HepG2 (cell line): Measurements from ENCODE around the gene MYCBPAP. TPM values are rescaled to one million over a fixed set of nuclear protein-coding genes. Genes with fewer than 3 reads are reported as not detected.
A peak's percentile ranks its signal among the peaks of the same experiment; 100 is the strongest.

ENCODE experiments used
- AHR ChIP-seq: IDR thresholded peaks from 2 replicates; pipeline ENCODE4 v1.6.1; 2018; ENCODE audit warnings: missing genetic modification reagents, missing compliant biosample characterization
- ARNT2 ChIP-seq: sonication (generic); formaldehyde crosslinking; IDR thresholded peaks from 2 replicates; pipeline ENCODE4 v1.8.0; 2022; ENCODE audit warnings: mild to moderate bottlenecking, low read depth, missing genetic modification reagents, moderate library complexity
- DBP ChIP-seq: sonication (generic); formaldehyde crosslinking; IDR thresholded peaks from 2 replicates; pipeline ENCODE4 v1.4.0; 2020; ENCODE audit warnings: missing genetic modification reagents; ENCODE audit errors: not compliant biosample characterization
- ESRRA ChIP-seq: sonication (generic); formaldehyde crosslinking; IDR thresholded peaks from 2 replicates; pipeline ENCODE4 v1.5.1; 2020; ENCODE audit warnings: mild to moderate bottlenecking, low read depth, missing genetic modification reagents
- KDM5B ChIP-seq: sonication (generic); formaldehyde crosslinking; IDR thresholded peaks from 2 replicates; pipeline ENCODE4 v1.4.0; 2020; ENCODE audit warnings: missing genetic modification reagents, mild to moderate bottlenecking, borderline replicate concordance
- MEIS2 ChIP-seq: sonication (generic); formaldehyde crosslinking; IDR thresholded peaks from 2 replicates; pipeline ENCODE4 v1.9.0; 2021; ENCODE audit warnings: mild to moderate bottlenecking, missing genetic modification reagents
- NCOR1 ChIP-seq: fragments of 200-600 bp; sonication (generic); IDR thresholded peaks from 2 replicates; pipeline ENCODE4 v1.7.0; 2017; ENCODE audit warnings: antibody characterized with exemption, low read length, borderline replicate concordance
- NONO ChIP-seq, 2 experiments: fragments of 450-650 bp in 1 of 2; sonication (generic) in 1 of 2; formaldehyde crosslinking in 1 of 2; IDR thresholded peaks in 1 of 2; conservative IDR thresholded peaks in 1 of 2; 2 replicates each; pipeline versions ENCODE4 v1.6.1 to v1.8.0; 2017 to 2022; ENCODE audit warnings: mild to moderate bottlenecking in 1 of 2, missing genetic modification reagents in 1 of 2, moderate library complexity in 1 of 2
- NR2C2 ChIP-seq: sonication (generic); formaldehyde crosslinking; IDR thresholded peaks from 2 replicates; pipeline ENCODE4 v1.4.0; 2020; ENCODE audit warnings: missing genetic modification reagents, mild to moderate bottlenecking, moderate library complexity, borderline replicate concordance
- PBX3 ChIP-seq: sonication (generic); formaldehyde crosslinking; IDR thresholded peaks from 2 replicates; pipeline ENCODE4 v1.8.1; 2023; ENCODE audit warnings: missing genetic modification reagents, inconsistent platforms, borderline replicate concordance
- POLR2AphosphoS5 ChIP-seq: IDR thresholded peaks from 2 replicates; pipeline ENCODE4 v1.6.1; 2012; ENCODE audit warnings: low read depth, low read length
- REL ChIP-seq: sonication (generic); formaldehyde crosslinking; conservative IDR thresholded peaks from 2 replicates; pipeline ENCODE4 v1.8.0; 2022; ENCODE audit warnings: mild to moderate bottlenecking, missing genetic modification reagents, moderate library complexity
- TAF1 ChIP-seq: sonication (generic); formaldehyde crosslinking; IDR thresholded peaks from 2 replicates; pipeline ENCODE4 v1.4.0; 2020; ENCODE audit warnings: missing genetic modification reagents
- ZNF235 ChIP-seq: sonication (generic); formaldehyde crosslinking; IDR thresholded peaks from 2 replicates; pipeline ENCODE4 v1.8.1; 2023; ENCODE audit warnings: mild to moderate bottlenecking, missing genetic modification reagents, borderline replicate concordance
- ZNF253 ChIP-seq: sonication (generic); formaldehyde crosslinking; IDR thresholded peaks from 2 replicates; pipeline ENCODE4 v1.8.0; 2022; ENCODE audit warnings: mild to moderate bottlenecking, missing genetic modification reagents, borderline replicate concordance
- ZNF430 ChIP-seq: sonication (generic); formaldehyde crosslinking; IDR thresholded peaks from 2 replicates; pipeline ENCODE4 v1.9.0; 2021; ENCODE audit warnings: mild to moderate bottlenecking, missing genetic modification reagents
- ZNF510 ChIP-seq: sonication (generic); formaldehyde crosslinking; IDR thresholded peaks from 2 replicates; pipeline ENCODE4 v1.4.0; 2020; ENCODE audit warnings: low read depth, mild to moderate bottlenecking, missing genetic modification reagents
- ZNF605 ChIP-seq: sonication (generic); formaldehyde crosslinking; IDR thresholded peaks from 2 replicates; pipeline ENCODE4 v1.8.0; 2022; ENCODE audit warnings: mild to moderate bottlenecking, missing genetic modification reagents
- ZSCAN25 ChIP-seq: sonication (generic); formaldehyde crosslinking; IDR thresholded peaks from 2 replicates; pipeline ENCODE4 v1.8.0; 2022; ENCODE audit warnings: mild to moderate bottlenecking, missing genetic modification reagents
- polyA plus RNA-seq, 8 experiments: library from polyadenylated mRNA; depleted of rRNA in 3 of 8; stranded (reverse) in 7 of 8; unstranded in 1 of 8; fragments of >200 nt; fragmentation: Illumina TruSeq in 4 of 8; extraction: Trizol in 4 of 8; gene quantifications; 2 replicates each; pipeline versions ENCODE4 v1.2.1 to v1.2.3, GENCODE V29; 2011 to 2016; ENCODE audit warnings: low read depth in 4 of 8, missing spikeins in 1 of 8, mixed read lengths in 1 of 8; ENCODE audit not compliant: insufficient read depth in 1 of 8
- total RNA-seq, 5 experiments: library from RNA; depleted of rRNA; stranded (reverse); fragments of >200 nt; fragmentation: Illumina TruSeq; extraction: Trizol; gene quantifications; 2 replicates each; pipeline ENCODE4 v1.2.3, GENCODE V29; 2016; ENCODE audit warnings: low read depth in 1 of 5
- TF ChIP-seq, protein P1 (sequence below): sonication (generic); formaldehyde crosslinking; IDR thresholded peaks from 2 replicates; pipeline ENCODE4 v1.5.0; 2020; ENCODE audit warnings: mild to moderate bottlenecking, missing genetic modification reagents
- TF ChIP-seq, protein P2 (sequence below): sonication (generic); formaldehyde crosslinking; IDR thresholded peaks from 2 replicates; pipeline ENCODE4 v1.8.1; 2023; ENCODE audit warnings: mild to moderate bottlenecking, missing genetic modification reagents
- TF ChIP-seq, protein P3 (sequence below): sonication (generic); formaldehyde crosslinking; IDR thresholded peaks from 2 replicates; pipeline ENCODE4 v1.4.0; 2020; ENCODE audit warnings: missing genetic modification reagents, borderline replicate concordance

MYCBPAP gene
- total and polyA plus RNA-seq, 2 of the 13 experiments (the other 11 are each of a cell fraction or from before 2014, with no cell fraction given) = 0.22 to 0.24 TPM

DNA sequence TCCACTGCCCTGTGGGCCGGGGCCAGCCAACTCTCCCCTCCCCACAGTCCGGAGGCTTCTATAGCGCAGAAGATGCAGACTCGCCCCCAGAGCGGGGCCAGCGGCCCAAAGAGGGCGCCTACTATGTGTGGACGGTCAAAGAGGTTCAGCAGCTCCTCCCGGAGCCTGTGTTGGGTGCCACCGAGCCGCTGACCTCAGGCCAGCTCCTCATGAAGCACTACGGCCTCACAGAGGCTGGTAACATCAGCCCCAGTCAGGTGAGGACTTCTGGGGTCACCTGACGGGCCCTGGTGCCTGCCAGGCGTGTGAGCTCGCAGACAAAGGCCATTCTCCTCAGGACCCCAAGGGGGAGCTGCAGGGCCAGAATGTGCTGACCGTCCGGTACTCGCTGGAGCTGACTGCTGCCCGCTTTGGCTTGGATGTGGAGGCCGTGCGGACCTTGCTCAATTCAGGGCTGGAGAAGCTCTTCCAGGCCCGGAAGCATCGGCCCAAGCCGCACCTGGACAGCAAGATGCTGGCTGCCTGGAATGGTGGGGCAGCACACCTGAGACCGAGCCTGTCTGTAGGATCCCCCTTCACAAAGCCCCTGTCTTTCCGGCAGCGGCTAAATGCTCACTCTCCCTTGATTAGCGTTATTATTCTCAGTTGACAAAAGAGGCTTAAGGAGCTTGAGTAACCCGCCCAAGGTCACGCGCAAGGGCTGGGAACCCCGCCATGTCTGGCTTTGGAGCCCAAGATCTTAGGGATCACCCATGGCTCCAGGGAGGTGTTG is 42.6 kb downstream of the MYCBPAP start (continued):
- TF ChIP-seq, protein P1, sequence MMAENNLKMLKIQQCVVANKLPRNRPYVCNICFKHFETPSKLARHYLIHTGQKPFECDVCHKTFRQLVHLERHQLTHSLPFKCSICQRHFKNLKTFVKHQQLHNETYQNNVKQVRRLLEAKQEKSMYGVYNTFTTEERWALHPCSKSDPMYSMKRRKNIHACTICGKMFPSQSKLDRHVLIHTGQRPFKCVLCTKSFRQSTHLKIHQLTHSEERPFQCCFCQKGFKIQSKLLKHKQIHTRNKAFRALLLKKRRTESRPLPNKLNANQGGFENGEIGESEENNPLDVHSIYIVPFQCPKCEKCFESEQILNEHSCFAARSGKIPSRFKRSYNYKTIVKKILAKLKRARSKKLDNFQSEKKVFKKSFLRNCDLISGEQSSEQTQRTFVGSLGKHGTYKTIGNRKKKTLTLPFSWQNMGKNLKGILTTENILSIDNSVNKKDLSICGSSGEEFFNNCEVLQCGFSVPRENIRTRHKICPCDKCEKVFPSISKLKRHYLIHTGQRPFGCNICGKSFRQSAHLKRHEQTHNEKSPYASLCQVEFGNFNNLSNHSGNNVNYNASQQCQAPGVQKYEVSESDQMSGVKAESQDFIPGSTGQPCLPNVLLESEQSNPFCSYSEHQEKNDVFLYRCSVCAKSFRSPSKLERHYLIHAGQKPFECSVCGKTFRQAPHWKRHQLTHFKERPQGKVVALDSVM (CRISPR knock-in tag) = no peak; the same call in 1 of the 2 replicates
- no peak for TF ChIP-seq ESRRA (CRISPR knock-in tag)
- TF ChIP-seq ZNF605 (CRISPR knock-in tag) = no peak
- TF ChIP-seq NCOR1 = no peak
- no peak for TF ChIP-seq NR2C2 (CRISPR knock-in tag)
- TF ChIP-seq, protein P2, sequence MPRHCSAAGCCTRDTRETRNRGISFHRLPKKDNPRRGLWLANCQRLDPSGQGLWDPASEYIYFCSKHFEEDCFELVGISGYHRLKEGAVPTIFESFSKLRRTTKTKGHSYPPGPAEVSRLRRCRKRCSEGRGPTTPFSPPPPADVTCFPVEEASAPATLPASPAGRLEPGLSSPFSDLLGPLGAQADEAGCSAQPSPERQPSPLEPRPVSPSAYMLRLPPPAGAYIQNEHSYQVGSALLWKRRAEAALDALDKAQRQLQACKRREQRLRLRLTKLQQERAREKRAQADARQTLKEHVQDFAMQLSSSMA (CRISPR knock-in tag) = no peak
- TF ChIP-seq, protein P3, sequence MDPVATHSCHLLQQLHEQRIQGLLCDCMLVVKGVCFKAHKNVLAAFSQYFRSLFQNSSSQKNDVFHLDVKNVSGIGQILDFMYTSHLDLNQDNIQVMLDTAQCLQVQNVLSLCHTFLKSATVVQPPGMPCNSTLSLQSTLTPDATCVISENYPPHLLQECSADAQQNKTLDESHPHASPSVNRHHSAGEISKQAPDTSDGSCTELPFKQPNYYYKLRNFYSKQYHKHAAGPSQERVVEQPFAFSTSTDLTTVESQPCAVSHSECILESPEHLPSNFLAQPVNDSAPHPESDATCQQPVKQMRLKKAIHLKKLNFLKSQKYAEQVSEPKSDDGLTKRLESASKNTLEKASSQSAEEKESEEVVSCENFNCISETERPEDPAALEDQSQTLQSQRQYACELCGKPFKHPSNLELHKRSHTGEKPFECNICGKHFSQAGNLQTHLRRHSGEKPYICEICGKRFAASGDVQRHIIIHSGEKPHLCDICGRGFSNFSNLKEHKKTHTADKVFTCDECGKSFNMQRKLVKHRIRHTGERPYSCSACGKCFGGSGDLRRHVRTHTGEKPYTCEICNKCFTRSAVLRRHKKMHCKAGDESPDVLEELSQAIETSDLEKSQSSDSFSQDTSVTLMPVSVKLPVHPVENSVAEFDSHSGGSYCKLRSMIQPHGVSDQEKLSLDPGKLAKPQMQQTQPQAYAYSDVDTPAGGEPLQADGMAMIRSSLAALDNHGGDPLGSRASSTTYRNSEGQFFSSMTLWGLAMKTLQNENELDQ (CRISPR knock-in tag) = no peak; the same call in 1 of the 2 replicates
- no peak for TF ChIP-seq MEIS2 (CRISPR knock-in tag)
- TF ChIP-seq DBP = no peak
- no peak for TF ChIP-seq NONO (IDR thresholded peaks at IDR 0.05)
- TF ChIP-seq NONO (CRISPR knock-in tag; conservative IDR thresholded peaks at IDR 0.05) = no peak
- TF ChIP-seq ZNF510 (CRISPR knock-in tag) = no peak
- TF ChIP-seq ZNF253 (CRISPR knock-in tag) = no peak
- TF ChIP-seq KDM5B (CRISPR knock-in tag) = peak; percentile 66; the same call in 1 of the 2 replicates
- no peak for TF ChIP-seq ZNF430
- peak; percentile 64; the same call in 1 of the 2 replicates for TF ChIP-seq AHR
- no peak for TF ChIP-seq REL (CRISPR knock-in tag)
- no peak for TF ChIP-seq PBX3 (CRISPR knock-in tag)
- no peak; the same call in 1 of the 2 replicates for TF ChIP-seq ZNF235 (CRISPR knock-in tag)
- TF ChIP-seq ARNT2 (CRISPR knock-in tag) = no peak
- TF ChIP-seq TAF1 (CRISPR knock-in tag) = no peak
- no peak for TF ChIP-seq POLR2AphosphoS5
- peak; percentile 57; the same call in 1 of the 2 replicates for TF ChIP-seq ZSCAN25 (CRISPR knock-in tag)
